PC-9 (cell line): ENCODE data around the gene CCDC117. TPM values are rescaled to one million over a fixed set of nuclear protein-coding genes. Genes with fewer than 3 reads are reported as not detected.

Source experiments
- BruUV-seq: library from RNA; stranded (reverse); fragments of 400-500 nt; replicated peaks from 2 replicates; lab custom pipeline; 2021; lab: Mats Ljungman, UMichigan
- CTCF ChIA-PET: fragments of 300-600 bp; sonication (Branson Sonifier 250); formaldehyde crosslinking; loops from one replicate; lab custom pipeline; 2022; ENCODE audit warnings: antibody characterized with exemption; lab: Charles Lee
- POLR2A ChIA-PET: fragments of 300-600 bp; sonication (Branson Sonifier 250); formaldehyde crosslinking; loops from one replicate; lab custom pipeline; 2022; ENCODE audit warnings: antibody characterized with exemption; ENCODE audit not compliant: unreplicated experiment; lab: Charles Lee
- DNase-seq, 2 experiments: peaks; one replicate each; pipeline versions ENCODE4 v3.0.0 to v3.0.0-alpha.2; 2015 to 2022; ENCODE audit warnings: mixed read lengths in 1 of 2
- H2AFZ ChIP-seq: fragments of 200-600 bp; sonication (generic); 2 replicates; pipeline ENCODE4 v1.8.1; 2017; ENCODE audit warnings: antibody characterized with exemption
- H3F3A ChIP-seq: fragments of 200-600 bp; sonication (generic); 2 replicates; pipeline ENCODE4 v1.8.1; 2017; ENCODE audit warnings: antibody characterized with exemption, mild to moderate bottlenecking, low read depth; ENCODE audit not compliant: insufficient read depth
- H3K27ac ChIP-seq: fragments of 200-600 bp; sonication (generic); 2 replicates; pipeline ENCODE4 v1.6.1; 2016; ENCODE audit warnings: mixed run types
- H3K27me3 ChIP-seq: fragments of 200-600 bp; sonication (generic); 2 replicates; pipeline ENCODE4 v1.6.1; 2016; ENCODE audit warnings: low read depth, mixed run types; ENCODE audit not compliant: insufficient read depth
- H3K36me3 ChIP-seq: fragments of 200-600 bp; sonication (generic); 2 replicates; pipeline ENCODE4 v1.6.1; 2016; ENCODE audit warnings: low read depth, mixed run types
- H3K4me1 ChIP-seq: fragments of 200-600 bp; sonication (generic); replicated peaks from 2 replicates; pipeline ENCODE4 v1.6.1; 2016; ENCODE audit warnings: mixed run types; ENCODE audit not compliant: insufficient read depth
- H3K4me2 ChIP-seq: fragments of 200-600 bp; sonication (generic); 2 replicates; pipeline ENCODE4 v1.6.1; 2017; ENCODE audit warnings: mixed run types
- H3K4me3 ChIP-seq: fragments of 200-600 bp; sonication (generic); 2 replicates; pipeline ENCODE4 v1.6.1; 2016; ENCODE audit warnings: mixed run types
- H3K79me2 ChIP-seq: fragments of 200-600 bp; sonication (generic); 2 replicates; pipeline ENCODE4 v1.6.1; 2017; ENCODE audit warnings: low read depth, mixed run types
- H3K9me2 ChIP-seq: fragments of 200-600 bp; sonication (generic); 2 replicates; pipeline ENCODE4 v1.8.1; 2017; ENCODE audit warnings: mild to moderate bottlenecking; ENCODE audit not compliant: insufficient read depth
- H3K9me3 ChIP-seq: fragments of 200-600 bp; sonication (generic); 2 replicates; pipeline ENCODE4 v1.8.1; 2016; ENCODE audit warnings: low read depth; ENCODE audit not compliant: insufficient read depth
- H4K20me1 ChIP-seq: fragments of 200-600 bp; sonication (generic); 2 replicates; pipeline ENCODE4 v1.8.1; 2017; ENCODE audit not compliant: insufficient read depth
- CTCF ChIP-seq: fragments of 200-600 bp; sonication (generic); conservative IDR thresholded peaks from 2 replicates; pipeline ENCODE4 v1.6.1; 2017; ENCODE audit warnings: mixed run types, antibody characterized with exemption, mild to moderate bottlenecking, moderate library complexity
- EZH2 ChIP-seq: fragments of 200-600 bp; sonication (generic); IDR thresholded peaks from 2 replicates; pipeline ENCODE4 v1.8.0; 2017; ENCODE audit warnings: antibody characterized with exemption, low read depth
- intact Hi-C: fragments of 100-400 bp; cut with micrococcal nuclease; formaldehyde crosslinking; loops from one replicate; pipeline ENCODE4 v1.10.0; 2022; ENCODE audit not compliant: unreplicated experiment
- total RNA-seq: library from RNA; stranded (reverse); gene quantifications from 2 replicates; pipeline ENCODE4 v1.2.3, GENCODE V29; 2021

CCDC117 gene
- total RNA-seq, 1 experiment from 2014 or later, result 11.4 TPM

- DNase-seq, result no peak
- CTCF ChIA-PET, result no interaction called here
- TSS peak; percentile 54 for BruUV-seq
- TF ChIP-seq CTCF (no peak), EZH2 (no peak)
- intact Hi-C loops, result no loop called here
- POLR2A ChIA-PET, result interaction anchor here (0.6 to 0.7 kb wide), 3 partner anchors 235 to 388 kb away, joined by 3 to 5 read pairs (median 3); partner anchors contain the start of gene KREMEN1
- H3K9me2 ChIP-seq, result no peaks in the 10 kb centered on the region
- no peaks in the 10 kb centered on the region for H4K20me1 ChIP-seq
- H3K9me3 ChIP-seq, result no peaks in the 10 kb centered on the region
- peak overlapping the region; percentile 88 for H3K4me3 ChIP-seq
- peaks cover 6% of the 10 kb centered on the region; the same call in 1 of the 2 replicates for H3K36me3 ChIP-seq
- peaks cover 56% of the 10 kb centered on the region for H3K79me2 ChIP-seq
- 0 out of 2 replicates have a peak, but pooled peaks cover 3% of the 10 kb centered on the region for H3F3A ChIP-seq
- H2AFZ ChIP-seq, result peak overlapping the region; percentile 85
- peaks cover 15% of the 10 kb centered on the region; the same call in 1 of the 2 replicates for H3K4me1 ChIP-seq
- no peak overlapping the region for H3K27ac ChIP-seq
- H3K27me3 ChIP-seq, result no peaks in the 10 kb centered on the region
- H3K4me2 ChIP-seq, result peak overlapping the region; percentile 79
Measured at GRCh38 chr22:28741200-28741784, 31.2 kb upstream of the CCDC117 start.

GRCh38 chr22:28741785-28742561 is 30.5 kb upstream of the CCDC117 start, which contains the start of the genes CHEK2 and HSCB:
CHEK2 (minus strand) TSS chr22:28741820; CDS start chr22:28734721, 7,099 bp downstream.
HSCB (plus strand) TSS chr22:28742039; CDS start chr22:28742096, 57 bp downstream.
- TF ChIP-seq EZH2, result no peak
- TF ChIP-seq CTCF, result no peak
- BruUV-seq, result no TSS peak
- peak within 1 kb of the TSS; percentile 95 for H2AFZ ChIP-seq
- peak within 1 kb of the TSS; percentile 75 for H3K27ac ChIP-seq
- DNase-seq, result peak; percentile 93 to 97
- no peaks in the 10 kb centered on the region for H4K20me1 ChIP-seq
- peak within 1 kb of the TSS; percentile 92 for H3K4me2 ChIP-seq
- POLR2A ChIA-PET, result no interaction called here
- H3F3A ChIP-seq, result 0 out of 2 replicates have a peak, but pooled peaks cover 3% of the 10 kb centered on the region
- CTCF ChIA-PET, result no interaction called here
- peaks cover 6% of the 10 kb centered on the region for H3K36me3 ChIP-seq
- H3K9me2 ChIP-seq, result no peaks in the 10 kb centered on the region
- peak within 1 kb of the TSS; percentile 88 for H3K4me3 ChIP-seq
- peaks cover 52% of the 10 kb centered on the region for H3K79me2 ChIP-seq
- H3K9me3 ChIP-seq, result no peaks in the 10 kb centered on the region
- intact Hi-C loops, result no loop called here
- no peaks in the 10 kb centered on the region for H3K27me3 ChIP-seq
- peaks cover 15% of the 10 kb centered on the region; the same call in 1 of the 2 replicates for H3K4me1 ChIP-seq

GRCh38 chr22:28742562-28742962 is 29.9 kb upstream of the CCDC117 start:
- DNase-seq, result no peak
- H3K27ac ChIP-seq, result peak overlapping the region; percentile 75
- intact Hi-C loops, result no loop called here
- no peaks in the 10 kb centered on the region for H3K9me2 ChIP-seq
- peaks cover 6% of the 10 kb centered on the region for H3K36me3 ChIP-seq
- POLR2A ChIA-PET, result no interaction called here
- 0 out of 2 replicates have a peak, but pooled peaks cover 3% of the 10 kb centered on the region for H3F3A ChIP-seq
- H3K27me3 ChIP-seq, result no peaks in the 10 kb centered on the region
- no peaks in the 10 kb centered on the region for H3K9me3 ChIP-seq
- H3K4me3 ChIP-seq, result peak overlapping the region; percentile 88
- H4K20me1 ChIP-seq, result no peaks in the 10 kb centered on the region
- TF ChIP-seq CTCF (no peak), EZH2 (no peak)
- peak overlapping the region; percentile 95; the same call in 1 of the 2 replicates for H2AFZ ChIP-seq
- peaks cover 15% of the 10 kb centered on the region; the same call in 1 of the 2 replicates for H3K4me1 ChIP-seq
- BruUV-seq, result no TSS peak
- H3K4me2 ChIP-seq, result peak overlapping the region; percentile 92
- peaks cover 47% of the 10 kb centered on the region for H3K79me2 ChIP-seq
- CTCF ChIA-PET, result no interaction called here
